Mesenteric fat pad (tissue), 1 donor: ENCODE measurements around the gene FGR. TPM values are rescaled to one million over a fixed set of nuclear protein-coding genes. Genes with fewer than 3 reads are reported as not detected.
"Not testable (repeated sequence)": the region's sequence is repeated elsewhere in the genome, so short reads cannot be mapped to it uniquely, and the experiment has no call there.

Experiments
- DNase-seq: peaks from one replicate; pipeline ENCODE4 v3.0.0-alpha.2; 2020; ENCODE audit warnings: low spot score
- total RNA-seq: library from RNA; stranded (reverse); fragmentation: NEBNext Ultra II Directional; extraction: Animal tissue kit (Norgen Biotek cat#: 25700); gene quantifications from one replicate; pipeline ENCODE4 v1.2.1, GENCODE V29; 2021
- donor health status: DM: yes; HTN: yes; CAD: no.

Gene FGR
- total RNA-seq, 1 donor from 2014 or later, result 49.7 TPM

- DNase-seq, result no peak
Observed at GRCh38 chr1:27660300-27660835, 25.4 kb upstream of the FGR start.

- DNase-seq, result peak; percentile 97
Observed at GRCh38 chr1:27659497-27660299, 24.7 kb upstream of the FGR start.

GRCh38 chr1:27658951-27659496 lies 24.0 kb upstream of the FGR start:
- no peak for DNase-seq

- DNase-seq, result no peak
Observed at GRCh38 chr1:27656157-27656893, 21.3 kb upstream of the FGR start.

- DNase-seq, result no peak
Observed at GRCh38 chr1:27655151-27655937, 20.4 kb upstream of the FGR start.

- DNase-seq, result no peak
Observed at GRCh38 chr1:27652111-27652864, 17.3 kb upstream of the FGR start.

- no peak for DNase-seq
Observed at GRCh38 chr1:27650539-27651175, 15.7 kb upstream of the FGR start.

GRCh38 chr1:27650171-27650538 lies 15.2 kb upstream of the FGR start:
- no peak for DNase-seq

- DNase-seq, result no peak
Observed at GRCh38 chr1:27649306-27649635, 14.3 kb upstream of the FGR start.

GRCh38 chr1:27648602-27649305 lies 13.8 kb upstream of the FGR start:
- no peak for DNase-seq

- DNase-seq, result no peak
Observed at GRCh38 chr1:27647328-27647727, 12.3 kb upstream of the FGR start.

GRCh38 chr1:27646676-27647075 lies 11.7 kb upstream of the FGR start:
- DNase-seq, result no peak

GRCh38 chr1:27645071-27645415 lies 10.1 kb upstream of the FGR start:
- no peak for DNase-seq

- DNase-seq, result no peak
Observed at GRCh38 chr1:27644369-27645070, 9.5 kb upstream of the FGR start.

- DNase-seq, result no peak
Observed at GRCh38 chr1:27643600-27644368, 8.8 kb upstream of the FGR start.

GRCh38 chr1:27640514-27640913 lies 5.5 kb upstream of the FGR start:
- DNase-seq, result not testable (repeated sequence)

GRCh38 chr1:27638805-27639204 lies 3.8 kb upstream of the FGR start:
- no peak for DNase-seq

GRCh38 chr1:27638047-27638734 lies 3.2 kb upstream of the FGR start:
- DNase-seq, result no peak
